ENCODE measurements around the gene SNAPC2. TPM values are rescaled to one million over a fixed set of nuclear protein-coding genes. Genes with fewer than 3 reads are reported as not detected.

Gene SNAPC2
- total and polyA plus RNA-seq, 2 donors (not counting 1 experiment from before 2014, with no cell fraction given) = 19.9 to 21.7 TPM

DNA sequence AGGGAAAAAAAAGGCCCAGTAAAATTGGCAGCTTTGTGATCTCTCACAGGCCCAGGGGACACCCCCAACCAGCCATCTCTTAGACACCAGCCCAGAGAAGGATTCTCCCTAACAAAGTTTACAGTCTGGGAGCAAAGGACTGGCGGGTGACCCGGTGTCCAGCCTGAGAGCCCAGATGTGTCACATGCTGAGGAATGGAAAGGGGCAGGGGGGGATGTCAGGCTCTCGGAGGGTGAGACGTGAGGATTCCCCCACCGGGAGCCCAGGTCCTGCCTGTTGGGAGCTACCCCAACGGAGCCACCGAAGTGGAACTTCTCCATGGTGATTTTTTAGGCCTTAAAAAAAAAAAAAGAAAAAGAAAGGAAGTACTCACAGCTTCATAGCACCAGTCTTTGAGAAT lies 10.6 kb downstream of the SNAPC2 start:
- H3K36me3 ChIP-seq (replicated peaks in 1 of 2; ENCODE audit: control extremely low read depth in 1 of 2, control insufficient read depth in 1 of 2, extremely low read depth in 1 of 2, insufficient read depth in 2 of 2, low read length in 1 of 2) = peaks cover 2 to 45% of the 10 kb centered on the region in 2 experiments
- POLR2A ChIA-PET = interaction anchor here (0.7 kb wide), 1 partner anchor 19 kb away, joined by 11 read pairs; no protein-coding TSS in a partner anchor
- H3K79me2 ChIP-seq (ENCODE audit: control insufficient read depth, insufficient read depth, low read length) = peaks cover 2% of the 10 kb centered on the region
- no peak overlapping the region for H2AFZ ChIP-seq (ENCODE audit: insufficient read depth, low read depth, low read length, poor library complexity, severe bottlenecking)
- H3K4me1 Mint-ChIP-seq = peaks cover 7% of the 10 kb centered on the region
- no peak overlapping the region for H3K27ac Mint-ChIP-seq
- peaks cover 20% of the 10 kb centered on the region for H4K20me1 ChIP-seq (ENCODE audit: control insufficient read depth, insufficient read depth, low read length, poor library complexity, severe bottlenecking)
- H3K4me1 ChIP-seq (ENCODE audit: control insufficient read depth in 2 of 2, insufficient read depth in 2 of 2, low read length in 2 of 2) = peaks cover 4 to 6% of the 10 kb centered on the region in 2 donors
- no peak for ATAC-seq (ENCODE audit: low read depth)
- no peak overlapping the region for H3K4me2 ChIP-seq (replicated peaks; ENCODE audit: low read depth, low read length, poor library complexity, severe bottlenecking)
- H3K4me3 ChIP-seq (ENCODE audit: control extremely low read depth in 1 of 5, extremely low read depth in 1 of 5, insufficient read depth in 1 of 5, low read depth in 2 of 5, low read length in 4 of 5) = no peak overlapping the region
- H3K27me3 ChIP-seq (replicated peaks in 1 of 4; ENCODE audit: control extremely low read depth in 1 of 4, control insufficient read depth in 3 of 4, insufficient read depth in 4 of 4, low read length in 3 of 4) = no peaks in the 10 kb centered on the region
- H3K9me3 ChIP-seq (ENCODE audit: control extremely low read depth in 1 of 3, control insufficient read depth in 2 of 3, insufficient read depth in 1 of 3, low read length in 2 of 3) = no peaks in the 10 kb centered on the region
- no peaks in the 10 kb centered on the region for H3K9me3 Mint-ChIP-seq (ENCODE audit: insufficient read depth)
- intact Hi-C loops (cut with micrococcal nuclease) = no loop called here
- DNase-seq = no peak
- H3K4me3 Mint-ChIP-seq = no peak overlapping the region
- no peak overlapping the region for H3K9ac ChIP-seq (ENCODE audit: low read length)
- WGBS (ENCODE audit: insufficient coverage) = 100% methylated on average over 2 of the region's 7 CpGs
- no peak overlapping the region for H3K27ac ChIP-seq (ENCODE audit: low read length in 2 of 2)
- H3K27me3 Mint-ChIP-seq = no peaks in the 10 kb centered on the region
- CTCF ChIA-PET = interaction anchor here (0.6 to 2.9 kb wide), 3 partner anchors 13 to 709 kb away, joined by 3 to 18 read pairs (median 3); partner anchors contain the start of gene TIMM44
- TF ChIP-seq CTCF (IDR thresholded peaks at IDR 0.05) = no peak
- TF ChIP-seq EZH2 (IDR thresholded peaks at IDR 0.05; ENCODE audit: borderline replicate concordance, insufficient read depth, low read depth, low read length, poor library complexity, severe bottlenecking) = no peak

DNA sequence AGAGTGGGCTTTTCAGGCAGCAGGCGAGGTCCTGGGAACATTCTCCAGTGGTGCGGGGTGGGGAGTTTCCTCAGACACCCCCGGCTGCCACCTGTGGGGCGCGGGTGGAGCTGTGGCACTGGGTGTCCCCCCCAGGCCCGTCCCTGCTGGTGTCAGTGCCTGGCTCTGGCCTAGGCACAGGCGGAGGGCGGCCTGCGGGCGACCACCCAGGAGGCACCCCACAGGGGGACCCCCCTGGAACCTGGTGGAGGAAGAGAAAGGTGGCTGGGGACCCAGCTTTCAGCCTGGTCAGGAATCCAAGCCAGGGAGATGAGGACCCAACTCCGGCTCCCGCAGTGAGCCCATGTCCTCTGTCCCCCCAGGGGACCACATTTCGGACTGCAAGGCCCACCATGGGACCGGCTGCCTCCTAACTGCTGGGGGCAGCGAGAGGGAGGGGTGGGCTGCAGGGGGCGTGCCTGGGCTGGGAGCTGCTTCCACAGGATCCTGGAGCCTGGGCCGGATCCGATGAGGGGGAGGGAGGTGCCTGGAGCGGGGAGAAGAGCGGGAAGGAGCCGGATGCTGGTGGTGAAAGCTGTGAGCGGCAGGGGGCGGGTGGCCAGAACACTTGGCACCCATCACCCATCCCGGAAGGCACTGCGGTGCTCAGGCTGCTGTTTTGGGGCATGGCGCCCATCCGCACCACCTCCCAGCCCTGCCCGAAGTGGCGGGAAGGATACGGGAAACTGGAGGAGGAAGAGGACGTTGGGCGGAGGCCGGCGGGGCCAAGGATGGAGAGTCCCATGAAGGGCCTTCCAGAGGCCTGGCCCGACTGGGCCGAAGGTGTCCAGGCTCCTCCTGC lies 11.3 kb downstream of the SNAPC2 start:
- TF ChIP-seq CTCF (IDR thresholded peaks at IDR 0.05) = no peak
- TF ChIP-seq EZH2 (IDR thresholded peaks at IDR 0.05; ENCODE audit: borderline replicate concordance, insufficient read depth, low read depth, low read length, poor library complexity, severe bottlenecking) = no peak
- Mint-ChIP-seq H3K27ac (no peak overlapping the region), H3K4me3 (no peak overlapping the region), H3K9me3 (ENCODE audit: insufficient read depth) (no peaks in the 10 kb centered on the region), H3K27me3 (no peaks in the 10 kb centered on the region), H3K4me1 (peaks cover 4% of the 10 kb centered on the region)
- no peak overlapping the region for H3K4me3 ChIP-seq (ENCODE audit: control extremely low read depth in 1 of 5, extremely low read depth in 1 of 5, insufficient read depth in 1 of 5, low read depth in 2 of 5, low read length in 4 of 5)
- DNase-seq (no peak), ATAC-seq (ENCODE audit: low read depth) (no peak)
- no peak overlapping the region for H3K9ac ChIP-seq (ENCODE audit: low read length)
- peaks cover 1 to 2% of the 10 kb centered on the region in 2 donors for H3K4me1 ChIP-seq (ENCODE audit: control insufficient read depth in 2 of 2, insufficient read depth in 2 of 2, low read length in 2 of 2)
- H3K27me3 ChIP-seq (replicated peaks in 1 of 4; ENCODE audit: control extremely low read depth in 1 of 4, control insufficient read depth in 3 of 4, insufficient read depth in 4 of 4, low read length in 3 of 4) = no peaks in the 10 kb centered on the region
- intact Hi-C loops (cut with micrococcal nuclease) = no loop called here
- H2AFZ ChIP-seq (ENCODE audit: insufficient read depth, low read depth, low read length, poor library complexity, severe bottlenecking) = no peak overlapping the region
- peaks cover 2 to 50% of the 10 kb centered on the region in 2 experiments for H3K36me3 ChIP-seq (replicated peaks in 1 of 2; ENCODE audit: control extremely low read depth in 1 of 2, control insufficient read depth in 1 of 2, extremely low read depth in 1 of 2, insufficient read depth in 2 of 2, low read length in 1 of 2)
- H3K4me2 ChIP-seq (replicated peaks; ENCODE audit: low read depth, low read length, poor library complexity, severe bottlenecking) = no peak overlapping the region
- ChIA-PET POLR2A (interaction anchor here (0.6 kb wide), 1 partner anchor 753 kb away, joined by 3 read pairs; no protein-coding TSS in a partner anchor), CTCF (interaction anchor here (2.9 kb wide), 1 partner anchor 13 kb away, joined by 18 read pairs; the partner anchor contains the start of gene TIMM44)
- WGBS (ENCODE audit: insufficient coverage) = 98% methylated on average over 35 of the region's 36 CpGs
- H3K27ac ChIP-seq (ENCODE audit: low read length in 2 of 2) = no peak overlapping the region
- H4K20me1 ChIP-seq (ENCODE audit: control insufficient read depth, insufficient read depth, low read length, poor library complexity, severe bottlenecking) = peaks cover 18% of the 10 kb centered on the region
- H3K9me3 ChIP-seq (ENCODE audit: control extremely low read depth in 1 of 3, control insufficient read depth in 2 of 3, insufficient read depth in 1 of 3, low read length in 2 of 3) = no peaks in the 10 kb centered on the region
- no peaks in the 10 kb centered on the region for H3K79me2 ChIP-seq (ENCODE audit: control insufficient read depth, insufficient read depth, low read length)
